Stimulated activated CD8-positive, alpha-beta memory T cell treated with anti-CD3 and anti-CD28 coated beads, Interleukin-7, amount 100 ng/mL, for 48 hours (primary cell): ENCODE results near the gene PDLIM7.
"Not testable (repeated sequence)": the region's sequence is repeated elsewhere in the genome, so short reads cannot be mapped to it uniquely, and the experiment has no call there.

Experiments
- DNase-seq, 2 donors: peaks; one replicate each; pipeline ENCODE4 v3.0.0-alpha.2; 2020; ENCODE audit warnings: low read depth in 1 of 2; ENCODE audit errors: extremely low read depth in 1 of 2

PDLIM7 gene

GRCh38 chr5:177492841-177493240 is 4.6 kb downstream of the PDLIM7 start:
- no peak for DNase-seq

- DNase-seq, result no peak
These were observed 5.2 kb downstream of the PDLIM7 start for GRCh38 chr5:177491983-177492746.

DNA sequence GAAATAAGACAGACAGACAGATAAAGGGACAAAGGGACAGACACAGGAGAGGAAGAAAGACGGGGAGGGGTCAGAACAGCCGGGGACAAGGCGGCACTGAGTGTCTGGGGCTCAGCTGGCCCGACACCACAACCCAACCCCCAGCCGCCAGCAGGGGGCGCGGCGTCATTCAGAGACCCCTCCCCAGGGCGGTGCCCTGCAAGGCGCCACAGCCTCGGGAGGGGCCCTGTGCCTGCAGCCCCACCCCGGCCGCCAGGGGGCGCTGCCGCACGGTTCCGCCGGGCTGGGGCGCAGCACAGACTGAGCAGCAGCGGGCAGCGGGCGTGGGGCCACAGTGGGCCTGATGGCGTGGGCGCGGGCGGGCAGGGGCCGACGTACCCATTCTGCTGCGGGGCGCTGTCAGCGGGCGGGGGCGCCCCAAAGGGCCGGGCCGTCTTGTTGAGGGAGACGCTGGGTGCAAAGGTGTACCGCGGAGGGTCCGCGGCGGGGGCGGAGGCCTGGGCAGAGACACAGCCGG is 5.9 kb downstream of the PDLIM7 start:
- DNase-seq, result no peak

DNA sequence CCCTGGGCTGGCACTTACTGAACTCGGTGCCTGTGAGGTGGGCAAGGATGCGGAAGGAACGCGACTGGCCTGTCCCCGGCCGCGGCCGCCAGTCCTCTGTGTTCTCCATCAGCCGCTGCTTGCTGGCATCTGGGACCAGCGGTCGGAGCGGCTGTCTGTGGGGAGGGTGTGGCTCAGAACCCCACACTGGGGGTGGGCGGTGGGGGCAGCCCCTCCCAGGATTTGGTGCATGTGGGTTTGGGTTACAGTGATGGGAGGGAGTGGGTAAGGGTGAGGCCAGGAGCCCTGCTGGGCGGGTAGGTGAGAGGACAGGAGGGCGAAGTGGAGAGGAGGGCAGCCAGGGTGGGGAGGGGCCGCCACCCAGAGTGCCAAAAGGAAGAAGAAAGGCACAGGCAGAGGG is 6.4 kb downstream of the PDLIM7 start:
- no peak for DNase-seq

- no peak for DNase-seq
These were observed 7.0 kb downstream of the PDLIM7 start for GRCh38 chr5:177490311-177490991.

DNA sequence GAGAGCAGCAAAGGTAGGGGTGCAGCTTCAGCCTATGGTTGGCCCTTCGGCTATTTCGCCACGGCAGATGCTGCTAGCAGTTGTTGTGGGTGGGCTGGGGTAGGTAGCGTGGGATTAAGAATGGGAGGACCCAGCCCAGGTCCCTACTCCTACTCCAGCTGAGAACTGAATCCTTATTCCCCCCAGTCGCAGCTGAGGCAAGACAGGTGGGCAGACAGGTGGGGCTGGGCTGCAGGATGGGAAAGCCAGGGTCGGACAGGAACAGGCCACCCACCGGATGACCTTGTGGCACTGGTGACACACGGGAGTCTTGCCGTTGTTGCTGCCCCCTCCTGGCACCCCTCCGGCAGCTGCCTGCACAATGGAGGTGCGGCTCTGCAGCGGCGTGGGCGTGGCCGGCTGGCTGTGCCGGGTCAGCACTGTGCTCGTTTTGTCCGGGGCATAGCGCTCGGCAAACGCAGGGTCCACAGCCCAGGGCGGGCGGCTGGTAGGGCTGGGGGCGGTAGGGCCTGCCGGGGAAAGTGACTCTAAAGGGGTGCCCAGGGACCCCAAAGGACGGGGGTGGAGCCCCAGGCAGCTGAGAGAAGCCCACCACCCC is 8.2 kb downstream of the PDLIM7 start:
- DNase-seq, result no peak

DNA sequence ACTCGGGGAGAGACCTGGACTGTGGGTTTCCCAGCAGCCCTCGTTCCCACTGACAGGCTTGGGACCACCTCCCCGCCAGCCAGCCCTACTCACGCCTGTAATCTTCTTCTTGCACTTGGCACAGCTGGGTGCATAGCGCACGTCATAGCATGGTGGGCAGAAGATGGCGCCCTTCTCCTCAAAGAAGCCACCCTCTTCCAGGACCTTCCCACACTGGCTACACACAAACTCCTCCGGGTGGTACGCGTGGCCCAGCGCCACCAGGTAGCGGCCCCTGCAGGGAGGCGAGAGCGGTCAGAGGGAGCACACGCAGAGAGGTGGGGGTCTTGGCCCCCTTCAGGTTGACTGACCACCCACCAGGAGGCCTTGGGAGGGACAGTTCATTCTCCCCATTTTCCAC is 9.4 kb downstream of the PDLIM7 start:
- no peak for DNase-seq

DNA sequence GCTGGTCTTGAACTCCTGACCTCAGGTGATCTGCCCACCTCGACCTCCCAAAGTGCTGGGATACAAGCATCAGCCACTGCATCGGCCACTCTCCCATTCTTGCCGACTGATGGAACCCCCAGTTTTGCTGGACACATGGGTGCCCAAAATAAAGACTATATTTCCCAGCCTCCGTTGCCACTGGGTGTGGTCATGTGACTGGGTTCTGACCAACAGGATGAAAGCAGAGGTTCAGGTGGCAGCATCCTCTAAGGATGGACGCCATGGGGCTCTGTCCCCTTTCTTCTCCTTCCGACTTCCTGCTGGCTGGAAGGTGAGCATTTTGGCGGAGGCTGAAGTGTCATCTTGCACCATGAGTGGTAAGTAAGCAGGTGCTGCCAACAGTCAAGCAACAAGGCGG is 10.3 kb downstream of the PDLIM7 start:
- DNase-seq, result no peak

DNA sequence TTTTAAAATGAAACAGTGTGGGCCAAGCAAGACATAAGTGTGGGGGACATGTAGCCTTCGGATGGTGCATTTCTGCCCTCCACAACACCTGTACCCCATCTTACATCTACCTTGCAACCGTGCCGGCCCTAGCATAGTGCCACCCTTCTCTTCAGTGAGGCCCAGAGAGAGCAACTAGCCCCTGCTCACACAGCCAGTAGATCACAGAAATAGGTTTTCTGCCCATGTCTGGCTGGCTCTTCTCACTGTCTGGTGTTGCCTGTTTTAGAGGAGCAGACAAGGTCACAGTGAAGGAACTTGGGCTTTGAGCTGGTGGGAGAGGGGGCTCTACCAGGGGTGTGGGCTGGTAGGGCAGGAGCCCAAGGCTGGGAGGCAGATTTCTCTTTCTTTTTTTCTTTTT is 11.1 kb downstream of the PDLIM7 start:
- DNase-seq, result no peak

DNA sequence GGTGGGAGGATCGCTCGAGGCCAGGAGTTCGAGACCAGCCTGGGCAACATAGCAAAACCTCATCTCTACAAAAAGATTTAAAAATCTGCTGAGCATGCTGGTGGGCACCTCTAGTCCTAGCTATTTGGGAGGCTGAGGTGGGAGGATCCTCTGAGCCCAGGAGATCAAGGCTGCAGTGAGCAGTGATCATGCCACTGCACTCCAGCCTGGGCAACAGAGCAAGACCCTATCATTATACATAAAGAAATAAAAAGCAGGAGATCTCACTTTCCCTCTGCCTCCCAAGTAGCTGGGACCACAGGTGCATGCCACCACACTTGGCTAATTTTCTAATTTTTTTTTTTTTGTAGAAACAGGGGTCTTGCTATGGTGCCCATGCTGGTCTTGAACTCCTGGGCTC is 11.7 kb downstream of the PDLIM7 start:
- DNase-seq, result not testable (repeated sequence)

DNA sequence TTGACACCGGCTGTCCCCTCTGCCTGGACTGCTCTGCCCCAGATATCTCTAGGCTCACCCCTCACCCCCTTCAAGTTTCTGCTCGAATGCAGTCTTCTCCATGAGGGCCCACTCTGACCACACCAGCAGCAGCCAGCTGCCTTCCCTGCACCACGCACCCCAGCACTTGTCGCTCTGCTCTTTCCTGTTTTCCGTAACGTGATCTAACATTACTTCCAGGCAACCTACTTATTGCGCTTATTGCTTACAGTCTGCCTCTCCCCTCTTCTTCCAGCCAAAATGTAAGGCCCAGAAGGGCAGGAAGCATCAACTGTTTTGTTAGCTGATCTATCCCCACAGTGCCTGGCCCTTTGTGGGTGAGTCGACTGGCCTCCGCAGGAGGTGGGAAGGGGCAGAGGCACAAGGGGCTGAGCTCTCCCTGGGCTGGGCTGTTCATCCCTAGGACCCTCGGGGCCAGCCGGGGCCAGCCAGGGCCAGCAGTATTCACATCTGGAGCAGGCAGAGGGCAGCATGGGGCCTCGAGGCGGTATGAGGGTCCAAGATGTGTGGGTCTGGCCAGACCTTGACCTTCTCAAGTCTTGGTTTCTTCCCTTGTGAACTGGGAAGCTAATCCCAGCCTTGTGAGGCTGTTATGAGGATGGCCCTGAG is 12.4 kb downstream of the PDLIM7 start:
- DNase-seq, result no peak

DNA sequence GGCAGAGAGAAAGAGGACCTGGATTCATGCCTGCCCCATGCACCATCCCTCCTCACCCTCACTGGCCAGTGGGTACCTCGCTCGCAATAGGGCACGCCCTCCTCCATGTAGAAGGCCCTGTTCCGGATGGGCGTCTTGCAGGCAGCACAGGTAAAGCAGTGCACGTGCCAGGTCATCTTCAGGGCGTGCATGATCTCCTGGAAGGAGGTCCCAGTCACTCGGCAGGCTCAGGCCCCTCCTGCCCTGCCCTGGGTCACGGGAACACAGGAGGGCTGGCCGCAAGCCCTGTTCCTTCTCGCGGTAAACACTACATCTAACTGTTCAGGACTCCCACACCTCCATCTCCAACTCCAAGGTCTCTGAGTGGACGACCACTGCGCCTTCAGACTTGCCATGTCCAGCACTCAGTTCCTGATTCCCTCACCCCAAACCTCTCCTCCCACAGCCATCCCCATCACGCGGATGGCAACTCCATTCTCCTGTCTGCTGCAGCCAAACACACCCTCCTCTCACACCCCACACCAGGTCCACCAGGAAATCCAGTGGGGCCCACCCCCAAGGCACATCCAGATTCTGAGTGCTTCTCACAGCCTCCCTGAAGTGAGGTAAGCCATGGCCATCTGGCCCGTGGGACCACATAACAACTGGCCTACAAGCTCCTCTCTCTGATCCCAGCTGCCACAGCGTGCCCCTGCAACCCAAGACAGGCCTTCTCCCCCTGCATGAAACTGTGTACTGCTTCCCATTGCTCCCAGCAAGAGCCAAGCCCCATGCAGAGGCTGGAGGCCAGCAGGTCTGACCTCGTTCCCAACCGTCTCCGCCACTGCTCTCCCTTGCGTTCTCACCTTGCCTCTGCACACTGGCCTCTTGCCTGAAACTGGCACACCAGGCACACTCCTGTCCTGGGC is 13.2 kb downstream of the PDLIM7 start:
- no peak for DNase-seq

- no peak for DNase-seq
These were observed 14.4 kb downstream of the PDLIM7 start for GRCh38 chr5:177483042-177483441.

GRCh38 chr5:177482359-177482795 is 15.0 kb downstream of the PDLIM7 start:
- DNase-seq, result no peak

- DNase-seq, result no peak
These were observed 17.6 kb downstream of the PDLIM7 start for GRCh38 chr5:177479774-177480173.

DNA sequence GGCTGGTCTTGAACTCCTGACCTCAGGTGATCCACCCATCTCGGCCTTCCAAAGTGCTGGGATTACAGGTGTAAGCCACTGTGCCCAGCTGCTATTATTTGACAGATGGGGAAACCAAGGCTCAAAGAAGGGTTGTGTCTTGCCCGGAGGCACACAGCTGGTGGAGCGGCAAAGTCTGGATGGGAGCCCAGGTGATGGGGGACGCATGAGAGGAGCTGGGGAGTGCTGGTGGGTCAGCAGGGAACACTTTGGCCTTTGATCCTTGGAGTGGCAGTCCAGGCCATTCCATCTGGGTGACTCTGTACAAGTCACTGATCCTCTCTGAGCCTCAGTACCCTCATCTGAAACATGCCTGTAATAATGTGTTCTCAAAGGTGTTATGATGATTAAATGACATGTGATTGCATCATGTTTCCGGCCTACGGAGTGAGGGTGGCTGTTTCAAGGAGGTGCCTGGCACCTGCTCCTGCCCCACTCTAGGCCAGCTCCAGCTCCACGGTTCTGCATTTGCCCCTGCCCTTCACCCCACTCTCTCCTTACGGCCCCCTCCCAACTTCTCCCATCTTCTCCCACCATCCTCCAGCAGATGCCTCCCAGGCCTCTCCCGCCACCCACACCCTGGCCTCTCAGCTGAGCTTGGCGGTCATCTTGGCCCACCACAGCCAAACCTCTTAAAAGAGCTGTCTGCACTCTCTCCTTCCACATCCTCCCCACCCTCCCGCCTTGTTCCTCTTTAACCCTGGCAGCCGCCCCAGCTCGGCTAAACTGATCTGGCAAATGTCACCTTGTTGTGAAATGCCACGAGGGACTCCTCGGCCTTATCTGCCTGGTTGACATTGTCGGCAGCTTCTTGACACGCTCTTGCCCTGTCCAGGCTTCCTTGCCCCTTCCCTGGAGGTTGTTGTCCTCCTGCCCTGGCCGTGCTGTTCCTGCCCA is 18.4 kb downstream of the PDLIM7 start:
- DNase-seq, result peak in 1 of 2 donors; percentile 39

GRCh38 chr5:177477701-177478477 is 19.5 kb downstream of the PDLIM7 start:
- no peak for DNase-seq

DNA sequence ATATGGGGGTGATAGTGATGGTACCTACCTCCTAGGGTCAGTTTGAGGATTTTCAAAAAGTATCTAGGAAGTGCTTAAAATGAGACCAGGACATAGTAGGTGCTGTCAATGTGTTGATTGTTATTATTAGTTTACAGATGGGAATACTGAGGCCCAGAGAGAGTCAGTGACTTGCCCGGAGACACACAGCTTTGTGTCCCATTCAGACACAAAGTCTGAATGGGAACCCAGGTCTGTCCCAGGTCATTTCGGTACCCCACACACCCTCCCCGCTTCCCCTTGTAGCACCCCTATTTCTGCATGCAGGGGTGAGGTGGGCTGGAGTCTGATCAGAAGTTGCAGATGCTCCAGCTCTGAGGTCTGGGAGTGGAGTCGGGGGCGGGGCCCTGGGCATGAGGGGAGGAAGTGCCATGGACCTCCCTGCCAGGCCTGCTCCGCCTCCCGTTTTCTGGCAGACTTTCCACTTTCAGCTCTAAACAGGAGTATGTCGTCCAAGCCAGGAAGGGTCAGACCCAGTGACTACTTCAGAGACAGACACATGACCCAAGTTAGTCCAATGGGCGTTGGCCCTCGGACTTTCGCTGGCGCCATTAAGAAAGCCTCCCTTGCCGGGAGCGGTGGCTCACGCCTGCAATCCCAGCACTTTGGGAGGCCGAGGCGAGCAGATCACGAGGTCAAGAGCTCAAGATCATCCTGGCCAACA is 20.7 kb downstream of the PDLIM7 start:
- no peak for DNase-seq
